OCI-LY1 (cell line): ENCODE results near the gene LTO1.

Source experiments
- H2AFZ ChIP-seq: fragments of 200-600 bp; sonication (generic), shearing (Covaris generic); 2 replicates; pipeline ENCODE4 v1.6.0; 2014; ENCODE audit warnings: antibody characterized with exemption, mild to moderate bottlenecking, low read length
- H3F3A ChIP-seq: fragments of 200-600 bp; sonication (generic), shearing (Covaris generic); 2 replicates; pipeline ENCODE4 v1.6.0; 2014; ENCODE audit warnings: mild to moderate bottlenecking, antibody characterized with exemption, low read length, moderate library complexity; ENCODE audit not compliant: insufficient read depth
- H3K27ac ChIP-seq: fragments of 200-600 bp; sonication (generic); 2 replicates; pipeline ENCODE4 v1.5.1; 2014; ENCODE audit warnings: low read length, mixed run types, mild to moderate bottlenecking, low read depth; ENCODE audit not compliant: poor library complexity, severe bottlenecking
- H3K27me3 ChIP-seq: fragments of 200-600 bp; sonication (generic); 2 replicates; pipeline ENCODE4 v1.6.0; 2014; ENCODE audit warnings: antibody characterized with exemption, mild to moderate bottlenecking, low read length, moderate library complexity; ENCODE audit not compliant: insufficient read depth
- H3K36me3 ChIP-seq: fragments of 200-600 bp; sonication (generic); 2 replicates; pipeline ENCODE4 v1.6.1; 2014; ENCODE audit warnings: mild to moderate bottlenecking, antibody characterized with exemption, low read length, moderate library complexity, mixed read lengths; ENCODE audit not compliant: insufficient read depth
- H3K4me1 ChIP-seq: fragments of 200-600 bp; sonication (generic); 2 replicates; pipeline ENCODE4 v1.5.1; 2014; ENCODE audit warnings: mild to moderate bottlenecking, low read length, moderate library complexity; ENCODE audit not compliant: insufficient read depth, severe bottlenecking
- H3K4me2 ChIP-seq: fragments of 200-600 bp; sonication (generic), shearing (Covaris generic); 2 replicates; pipeline ENCODE4 v1.6.1; 2014; ENCODE audit warnings: low read length
- H3K4me3 ChIP-seq: fragments of 200-600 bp; sonication (generic); 2 replicates; pipeline ENCODE4 v1.5.1; 2014; ENCODE audit warnings: low read length, low read depth, mild to moderate bottlenecking, mixed read lengths; ENCODE audit not compliant: poor library complexity, severe bottlenecking
- H3K79me2 ChIP-seq: fragments of 200-600 bp; shearing (Covaris generic); 2 replicates; pipeline ENCODE4 v1.6.1; 2016; ENCODE audit warnings: mixed run types, low read length, mixed read lengths; ENCODE audit not compliant: insufficient read depth
- H3K9ac ChIP-seq: fragments of 200-600 bp; sonication (generic), shearing (Covaris generic); 2 replicates; pipeline ENCODE4 v1.6.1; 2014; ENCODE audit warnings: mild to moderate bottlenecking, low read length, mixed read lengths
- H3K9me2 ChIP-seq: fragments of 200-600 bp; sonication (generic), shearing (Covaris generic); 2 replicates; pipeline ENCODE4 v1.6.1; 2014; ENCODE audit warnings: low read depth, mild to moderate bottlenecking, low read length, mixed read lengths
- H3K9me3 ChIP-seq: fragments of 200-600 bp; shearing (Covaris generic); 2 replicates; pipeline ENCODE4 v1.6.1; 2014; ENCODE audit warnings: low read length, mixed read lengths
- H4K20me1 ChIP-seq: fragments of 200-600 bp; sonication (generic), shearing (Covaris generic); 2 replicates; pipeline ENCODE4 v1.6.0; 2016; ENCODE audit warnings: mild to moderate bottlenecking, low read length; ENCODE audit not compliant: insufficient read depth
- CTCF ChIP-seq: fragments of 200-600 bp; sonication (generic), shearing (Covaris generic); IDR thresholded peaks from 2 replicates; pipeline ENCODE4 v1.5.1; 2017; ENCODE audit warnings: mild to moderate bottlenecking, antibody characterized with exemption, low read length, moderate library complexity, mixed read lengths
- EZH2 ChIP-seq: fragments of 200-600 bp; sonication (generic), shearing (Covaris generic); IDR thresholded peaks from 2 replicates; pipeline ENCODE4 v1.8.0; 2017; ENCODE audit warnings: borderline replicate concordance, mixed run types, mild to moderate bottlenecking, antibody characterized with exemption, low read length, moderate library complexity, mixed read lengths

LTO1 gene

GRCh38 chr11:69703453-69703767 is 28.3 kb upstream of the LTO1 start:
- Histone ChIP-seq H3F3A (no peaks in the 10 kb centered on the region), H3K9ac (no peak overlapping the region), H3K9me2 (no peaks in the 10 kb centered on the region), H3K4me1 (no peaks in the 10 kb centered on the region), H3K4me3 (no peak overlapping the region), H3K4me2 (no peak overlapping the region), H4K20me1 (no peaks in the 10 kb centered on the region), H3K27me3 (peaks cover 5% of the 10 kb centered on the region; the same call in 1 of the 2 replicates), H2AFZ (no peak overlapping the region), H3K36me3 (no peaks in the 10 kb centered on the region), H3K79me2 (no peaks in the 10 kb centered on the region), H3K27ac (no peak overlapping the region), H3K9me3 (no peaks in the 10 kb centered on the region)
- TF ChIP-seq EZH2 (no peak), CTCF (no peak)

- TF ChIP-seq EZH2 (no peak), CTCF (no peak)
- no peaks in the 10 kb centered on the region for H4K20me1 ChIP-seq
- H3K27me3 ChIP-seq, result peaks cover 5% of the 10 kb centered on the region; the same call in 1 of the 2 replicates
- no peaks in the 10 kb centered on the region for H3F3A ChIP-seq
- H3K4me2 ChIP-seq, result no peak overlapping the region
- no peak overlapping the region for H3K4me3 ChIP-seq
- H3K27ac ChIP-seq, result no peak overlapping the region
- no peaks in the 10 kb centered on the region for H3K9me2 ChIP-seq
- H3K9ac ChIP-seq, result no peak overlapping the region
- no peaks in the 10 kb centered on the region for H3K79me2 ChIP-seq
- H3K4me1 ChIP-seq, result no peaks in the 10 kb centered on the region
- H3K36me3 ChIP-seq, result no peaks in the 10 kb centered on the region
- no peaks in the 10 kb centered on the region for H3K9me3 ChIP-seq
- no peak overlapping the region for H2AFZ ChIP-seq
These were observed 27.8 kb upstream of the LTO1 start for GRCh38 chr11:69702769-69703452.

GRCh38 chr11:69702239-69702691 is 27.1 kb upstream of the LTO1 start:
- no peak overlapping the region for H3K9ac ChIP-seq
- TF ChIP-seq CTCF (no peak), EZH2 (no peak)
- no peaks in the 10 kb centered on the region for H3K9me2 ChIP-seq
- H3K9me3 ChIP-seq, result no peaks in the 10 kb centered on the region
- H3F3A ChIP-seq, result no peaks in the 10 kb centered on the region
- no peaks in the 10 kb centered on the region for H3K79me2 ChIP-seq
- no peak overlapping the region for H3K4me2 ChIP-seq
- peaks cover 5% of the 10 kb centered on the region; the same call in 1 of the 2 replicates for H3K27me3 ChIP-seq
- no peak overlapping the region for H3K27ac ChIP-seq
- H3K4me1 ChIP-seq, result no peaks in the 10 kb centered on the region
- no peaks in the 10 kb centered on the region for H3K36me3 ChIP-seq
- no peaks in the 10 kb centered on the region for H4K20me1 ChIP-seq
- H2AFZ ChIP-seq, result no peak overlapping the region
- no peak overlapping the region for H3K4me3 ChIP-seq
